Lower leg skin (tissue), 4 donors: Measurements from ENCODE around the gene USP48. TPM values are rescaled to one million over a fixed set of nuclear protein-coding genes. Genes with fewer than 3 reads are reported as not detected.

ENCODE experiments used
- DNase-seq, 2 donors: peaks; one replicate each; pipeline ENCODE4 v3.0.0-alpha.2; 2019; ENCODE audit warnings: low spot score in 2 of 2
- H3K4me3 ChIP-seq: fragments of 200-600 bp; sonication (generic); 2 replicates; pipeline ENCODE4 v1.5.1; 2017; ENCODE audit warnings: mild to moderate bottlenecking, low read depth; ENCODE audit not compliant: poor library complexity, severe bottlenecking
- POLR2A ChIP-seq, 2 donors: fragments of 450-650 bp; IDR thresholded peaks; one replicate each; pipeline ENCODE4 v1.6.1; 2016 to 2017; ENCODE audit warnings: antibody characterized with exemption in 2 of 2, mild to moderate bottlenecking in 1 of 2, moderate library complexity in 1 of 2
- WGBS, 2 donors: methylation state at CpG; one replicate each; pipeline ENCODE4 v1.1.5; 2018; 5-methylcytosine and 5-hydroxymethylcytosine counted together
- intact Hi-C: fragments of 100-400 bp; cut with DNase I; formaldehyde crosslinking; loops from one replicate; pipeline ENCODE4 v1.15.0; 2023; ENCODE audit warnings: low total_unique reads
- total RNA-seq, 4 donors: library from RNA; depleted of rRNA; stranded (reverse); fragments of >200 nt; gene quantifications; one replicate each; pipeline ENCODE4 v1.1.0, GENCODE V29; 2016
- TF ChIP-seq, protein P1 (sequence below), 3 donors: fragments of 450-650 bp; IDR thresholded peaks; one replicate each; pipeline ENCODE4 v1.5.1; 2016; ENCODE audit warnings: antibody characterized with exemption in 3 of 3, mild to moderate bottlenecking in 3 of 3, moderate library complexity in 2 of 3

USP48 gene
- total RNA-seq, 4 donors from 2014 or later, result 26.9 to 38.1 (median 31.5) TPM

DNA sequence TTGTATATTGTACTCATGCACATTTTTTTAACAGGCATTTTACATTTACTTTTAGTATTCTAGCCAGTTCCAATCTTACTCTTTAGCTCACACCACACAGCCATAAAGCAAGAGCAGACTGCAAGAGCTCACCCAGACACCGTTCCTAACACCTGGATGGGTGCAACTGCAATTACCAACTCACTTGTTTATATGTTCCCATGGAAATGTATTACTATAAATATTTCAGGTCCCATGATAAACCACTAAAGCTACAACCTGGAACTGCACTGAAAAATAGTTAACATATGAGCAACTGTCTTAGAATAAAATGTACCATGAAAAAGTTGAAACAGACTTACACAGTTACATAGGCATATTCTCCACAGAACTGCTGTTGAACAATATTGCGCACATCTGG, 30.8 kb downstream of the USP48 start:
- no peak overlapping the region for H3K4me3 ChIP-seq
- intact Hi-C loops, result no loop called here
- no peak for TF ChIP-seq POLR2A (IDR thresholded peaks at IDR 0.05)
- TF ChIP-seq, protein P1, sequence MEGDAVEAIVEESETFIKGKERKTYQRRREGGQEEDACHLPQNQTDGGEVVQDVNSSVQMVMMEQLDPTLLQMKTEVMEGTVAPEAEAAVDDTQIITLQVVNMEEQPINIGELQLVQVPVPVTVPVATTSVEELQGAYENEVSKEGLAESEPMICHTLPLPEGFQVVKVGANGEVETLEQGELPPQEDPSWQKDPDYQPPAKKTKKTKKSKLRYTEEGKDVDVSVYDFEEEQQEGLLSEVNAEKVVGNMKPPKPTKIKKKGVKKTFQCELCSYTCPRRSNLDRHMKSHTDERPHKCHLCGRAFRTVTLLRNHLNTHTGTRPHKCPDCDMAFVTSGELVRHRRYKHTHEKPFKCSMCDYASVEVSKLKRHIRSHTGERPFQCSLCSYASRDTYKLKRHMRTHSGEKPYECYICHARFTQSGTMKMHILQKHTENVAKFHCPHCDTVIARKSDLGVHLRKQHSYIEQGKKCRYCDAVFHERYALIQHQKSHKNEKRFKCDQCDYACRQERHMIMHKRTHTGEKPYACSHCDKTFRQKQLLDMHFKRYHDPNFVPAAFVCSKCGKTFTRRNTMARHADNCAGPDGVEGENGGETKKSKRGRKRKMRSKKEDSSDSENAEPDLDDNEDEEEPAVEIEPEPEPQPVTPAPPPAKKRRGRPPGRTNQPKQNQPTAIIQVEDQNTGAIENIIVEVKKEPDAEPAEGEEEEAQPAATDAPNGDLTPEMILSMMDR (IDR thresholded peaks at IDR 0.05), result no peak
- WGBS, 2 donors, result 67 to 75% methylated on average over 2 of the region's 2 CpGs
- DNase-seq, result no peak

DNA sequence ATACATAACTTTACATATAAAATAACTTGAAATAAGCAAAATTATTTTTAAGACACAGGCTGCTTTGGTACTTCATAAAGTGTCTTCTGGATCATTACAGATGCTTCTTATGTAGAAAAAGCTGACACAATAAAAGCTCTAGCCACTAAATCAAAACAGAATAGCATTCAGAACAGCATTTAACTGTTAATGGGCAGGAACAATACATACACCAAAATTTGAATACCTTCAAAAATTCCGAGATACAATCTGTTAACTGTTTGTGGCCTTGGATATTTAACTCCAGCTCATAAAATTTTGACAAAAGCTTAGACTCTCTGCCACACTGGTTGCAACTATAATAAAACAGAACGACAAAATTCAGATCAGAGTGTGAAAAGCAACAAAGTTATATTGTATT, 31.7 kb downstream of the USP48 start:
- intact Hi-C loops, result no loop called here
- no peak overlapping the region for H3K4me3 ChIP-seq
- 87% methylated on average over 2 of the region's 2 CpGs for WGBS, 2 donors
- no peak for DNase-seq
- TF ChIP-seq, protein P1 (IDR thresholded peaks at IDR 0.05), result no peak
- TF ChIP-seq POLR2A (IDR thresholded peaks at IDR 0.05), result no peak

DNA sequence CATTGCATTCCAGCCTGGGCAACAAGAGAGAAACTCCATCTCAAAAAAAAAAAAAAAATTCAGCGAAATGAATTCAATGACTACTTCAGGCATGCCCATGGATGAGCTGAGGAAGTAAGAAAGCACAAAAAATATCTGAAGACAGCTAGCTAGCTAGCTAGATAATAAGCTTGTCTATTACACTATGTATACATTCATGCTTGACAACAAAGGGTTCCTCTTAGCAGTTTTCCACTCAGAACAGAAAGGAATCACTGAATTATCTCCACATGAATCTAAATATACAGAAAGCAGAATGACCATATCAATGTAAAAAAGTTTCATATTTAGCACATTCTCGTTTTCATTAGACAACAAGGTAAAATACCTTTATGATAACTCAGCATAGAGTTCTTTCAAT, 32.1 kb downstream of the USP48 start:
- H3K4me3 ChIP-seq, result no peak overlapping the region
- intact Hi-C loops, result no loop called here
- no peak for DNase-seq
- WGBS, 2 donors, result 47 to 77% methylated on average over 2 of the region's 2 CpGs
- no peak for TF ChIP-seq POLR2A (IDR thresholded peaks at IDR 0.05)
- TF ChIP-seq, protein P1 (IDR thresholded peaks at IDR 0.05), result no peak

DNA sequence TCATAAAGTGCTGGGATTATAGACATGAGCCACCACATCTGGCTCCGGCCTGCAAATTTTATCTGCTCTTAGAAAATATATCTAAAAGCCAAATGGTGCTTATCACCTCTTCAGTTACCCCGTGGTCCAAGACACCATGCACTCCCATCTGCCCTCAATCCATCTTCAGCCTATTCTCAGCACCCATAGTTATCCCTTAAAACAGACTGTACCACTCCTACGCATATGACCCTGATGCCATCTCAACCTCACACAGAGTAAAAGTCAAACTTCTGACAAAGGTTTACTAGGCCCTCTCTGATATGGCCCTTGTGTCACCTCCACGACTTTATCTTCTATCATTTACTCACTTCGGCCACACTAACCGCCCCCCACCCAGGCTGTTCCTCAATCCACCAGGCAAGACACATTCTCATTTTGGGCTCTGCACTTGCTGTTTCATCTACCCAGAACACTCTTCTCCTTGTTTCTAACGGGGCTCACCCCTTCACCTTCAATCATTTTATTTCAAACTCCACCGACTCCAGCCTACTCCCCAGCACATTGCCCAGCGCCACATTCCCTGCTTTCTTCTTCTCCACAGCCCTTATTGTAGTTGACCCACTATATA, 33.0 kb downstream of the USP48 start:
- WGBS, 2 donors, result 84 to 87% methylated on average over 9 of the region's 9 CpGs
- H3K4me3 ChIP-seq, result no peak overlapping the region
- TF ChIP-seq, protein P1 (IDR thresholded peaks at IDR 0.05), result no peak
- TF ChIP-seq POLR2A (IDR thresholded peaks at IDR 0.05), result no peak
- DNase-seq, result no peak
- intact Hi-C loops, result no loop called here

DNA sequence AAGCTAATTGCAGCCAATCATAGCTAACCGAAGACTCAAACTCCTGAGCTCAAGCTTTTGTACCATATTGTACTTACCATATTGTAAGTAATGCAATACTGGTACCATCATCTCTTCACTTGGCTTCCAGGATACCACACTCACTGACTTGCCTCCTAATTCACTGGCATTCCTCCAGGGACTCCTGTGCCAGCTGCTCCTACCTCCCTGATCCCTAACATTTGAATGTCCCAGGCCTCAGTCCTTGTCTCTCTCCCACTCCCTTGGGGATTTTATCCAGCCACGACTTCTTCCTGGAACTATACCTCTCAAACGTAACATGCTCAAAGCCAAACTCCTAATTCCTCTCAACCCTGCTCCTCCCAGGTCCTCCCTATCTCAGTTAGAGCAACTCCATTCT, 33.8 kb downstream of the USP48 start:
- no peak overlapping the region for H3K4me3 ChIP-seq
- TF ChIP-seq POLR2A (IDR thresholded peaks at IDR 0.05), result no peak
- TF ChIP-seq, protein P1 (IDR thresholded peaks at IDR 0.05), result no peak
- intact Hi-C loops, result no loop called here
- WGBS, 2 donors, result 78 to 85% methylated on average over 3 of the region's 3 CpGs
- no peak for DNase-seq

DNA sequence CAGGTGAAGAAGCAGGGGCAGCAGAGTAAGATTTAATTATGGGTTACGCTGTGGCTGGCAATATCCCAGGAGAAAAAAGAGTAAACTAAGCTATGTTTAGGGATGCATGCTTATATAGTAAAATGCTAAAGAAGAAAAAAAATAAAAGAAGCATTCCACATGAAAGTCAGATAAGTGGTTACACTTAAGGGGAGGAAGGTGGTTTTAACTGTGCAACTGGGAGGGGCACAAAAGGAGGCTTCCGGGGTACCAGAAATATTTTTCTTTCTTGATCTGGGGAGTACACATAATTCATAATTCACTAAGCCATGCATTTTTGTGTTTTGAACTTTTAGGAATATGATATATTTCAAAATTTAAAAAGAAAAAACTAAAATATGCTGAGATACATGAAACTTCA, 39.5 kb downstream of the USP48 start:
- intact Hi-C loops, result no loop called here
- DNase-seq, result no peak
- TF ChIP-seq, protein P1 (IDR thresholded peaks at IDR 0.05), result no peak
- TF ChIP-seq POLR2A (IDR thresholded peaks at IDR 0.05), result no peak
- H3K4me3 ChIP-seq, result no peak overlapping the region
- 93 to 97% methylated on average over 2 of the region's 2 CpGs for whole genome bisulfite sequencing, 2 donors
